ENCODE measurements around the gene YTHDF1.

YTHDF1 gene

GRCh38 chr20:63174309-63175037 lies 41.5 kb downstream of the YTHDF1 start:
- no peaks in the 10 kb centered on the region for H3K9me3 ChIP-seq
- TF ChIP-seq CTCF (IDR thresholded peaks at IDR 0.05), result no peak

GRCh38 chr20:63173552-63174191 lies 42.3 kb downstream of the YTHDF1 start:
- Histone ChIP-seq H3K4me1 (ENCODE audit: control insufficient read depth in 1 of 2, insufficient read depth in 1 of 2, low read depth in 1 of 2, low read length in 1 of 2) (no peaks in the 10 kb centered on the region), H3K4me3 (ENCODE audit: low read depth in 1 of 2, low read length in 1 of 2) (no peak overlapping the region), H3K27me3 (peaks cover 99% of the 10 kb centered on the region), H3K9me3 (no peaks in the 10 kb centered on the region), H3K36me3 (no peaks in the 10 kb centered on the region), H3K27ac (no peak overlapping the region)
- no peak for TF ChIP-seq CTCF (IDR thresholded peaks at IDR 0.05)

More at GRCh38 chr20:63174309-63175037, 41.5 kb downstream of the YTHDF1 start:
- H3K4me3 ChIP-seq (ENCODE audit: low read depth in 1 of 2, low read length in 1 of 2), result no peak overlapping the region
- no peaks in the 10 kb centered on the region for H3K36me3 ChIP-seq
- peaks cover 99% of the 10 kb centered on the region for H3K27me3 ChIP-seq
- no peak overlapping the region for H3K27ac ChIP-seq
- H3K4me1 ChIP-seq (ENCODE audit: control insufficient read depth in 1 of 2, insufficient read depth in 1 of 2, low read depth in 1 of 2, low read length in 1 of 2), result no peaks in the 10 kb centered on the region

- Histone ChIP-seq H3K27ac (no peak overlapping the region), H3K36me3 (no peaks in the 10 kb centered on the region), H3K4me1 (ENCODE audit: control insufficient read depth in 1 of 2, insufficient read depth in 1 of 2, low read depth in 1 of 2, low read length in 1 of 2) (no peaks in the 10 kb centered on the region), H3K27me3 (peaks cover 95% of the 10 kb centered on the region), H3K9me3 (no peaks in the 10 kb centered on the region), H3K4me3 (ENCODE audit: low read depth in 1 of 2, low read length in 1 of 2) (no peak overlapping the region)
- TF ChIP-seq CTCF (IDR thresholded peaks at IDR 0.05), result no peak
Measured at GRCh38 chr20:63172726-63173125, 43.2 kb downstream of the YTHDF1 start.

GRCh38 chr20:63171991-63172390 lies 43.9 kb downstream of the YTHDF1 start:
- H3K27me3 ChIP-seq, result peaks cover 88% of the 10 kb centered on the region
- H3K4me3 ChIP-seq (ENCODE audit: low read depth in 1 of 2, low read length in 1 of 2), result no peak overlapping the region
- H3K9me3 ChIP-seq, result no peaks in the 10 kb centered on the region
- TF ChIP-seq CTCF (IDR thresholded peaks at IDR 0.05), result no peak
- H3K27ac ChIP-seq, result no peak overlapping the region
- no peaks in the 10 kb centered on the region for H3K4me1 ChIP-seq (ENCODE audit: control insufficient read depth in 1 of 2, insufficient read depth in 1 of 2, low read depth in 1 of 2, low read length in 1 of 2)
- H3K36me3 ChIP-seq, result no peaks in the 10 kb centered on the region

GRCh38 chr20:63169681-63170080 lies 46.2 kb downstream of the YTHDF1 start:
- no peak for TF ChIP-seq CTCF (IDR thresholded peaks at IDR 0.05)
- no peaks in the 10 kb centered on the region for H3K4me1 ChIP-seq (ENCODE audit: control insufficient read depth in 1 of 2, insufficient read depth in 1 of 2, low read depth in 1 of 2, low read length in 1 of 2)
- no peak overlapping the region for H3K4me3 ChIP-seq (ENCODE audit: low read depth in 1 of 2, low read length in 1 of 2)
- no peak overlapping the region for H3K27ac ChIP-seq
- no peaks in the 10 kb centered on the region for H3K36me3 ChIP-seq
- no peaks in the 10 kb centered on the region for H3K9me3 ChIP-seq
- peaks cover 65% of the 10 kb centered on the region for H3K27me3 ChIP-seq
